PC-3 (cell line): ENCODE results near the gene KCNQ1. TPM values are rescaled to one million over a fixed set of nuclear protein-coding genes. Genes with fewer than 3 reads are reported as not detected.

Experiments
- ATAC-seq: fragments of 200-7000 bp; cut with Tn5 transposase; 2 replicates; pipeline ENCODE4 v1.9.1; 2020; ENCODE audit warnings: mild to moderate bottlenecking, moderate library complexity
- BruUV-seq: library from RNA; stranded (reverse); fragments of 400-500 nt; replicated peaks from 2 replicates; lab custom pipeline; 2021; lab: Mats Ljungman, UMichigan
- CTCF ChIA-PET: fragments of 300-600 bp; sonication (Branson Sonifier 250); formaldehyde crosslinking; loops from one replicate; lab custom pipeline; 2022; ENCODE audit warnings: antibody characterized with exemption; lab: Charles Lee
- POLR2A ChIA-PET: fragments of 300-600 bp; sonication (Branson Sonifier 250); formaldehyde crosslinking; loops from one replicate; lab custom pipeline; 2022; ENCODE audit warnings: antibody characterized with exemption; ENCODE audit not compliant: unreplicated experiment; lab: Charles Lee
- DNase-seq: peaks from one replicate; pipeline ENCODE4 v3.0.0-alpha.2; 2015
- H2AFZ ChIP-seq: fragments of 300-600 bp; sonication (generic); 2 replicates; pipeline ENCODE4 v1.6.0; 2016; ENCODE audit warnings: antibody characterized with exemption, low read length
- H3F3A ChIP-seq: fragments of 300-600 bp; sonication (generic); one replicate; pipeline ENCODE4 v1.6.0; 2017; ENCODE audit warnings: antibody characterized with exemption, low read length, control low read depth, mild to moderate bottlenecking; ENCODE audit not compliant: unreplicated experiment
- H3K27ac ChIP-seq: fragments of 300-600 bp; sonication (generic); 2 replicates; pipeline ENCODE4 v1.5.1; 2016; ENCODE audit warnings: mild to moderate bottlenecking, low read length
- H3K27me3 ChIP-seq: fragments of 300-600 bp; sonication (generic); 2 replicates; pipeline ENCODE4 v1.6.1; 2016; ENCODE audit warnings: low read length, mixed read lengths
- H3K36me3 ChIP-seq: fragments of 300-600 bp; sonication (generic); 2 replicates; pipeline ENCODE4 v1.6.1; 2016; ENCODE audit warnings: low read depth, mixed run types, low read length, mixed read lengths
- H3K4me1 ChIP-seq: fragments of 300-600 bp; sonication (generic); 2 replicates; pipeline ENCODE4 v1.5.1; 2016; ENCODE audit warnings: low read length; ENCODE audit not compliant: insufficient read depth
- H3K4me2 ChIP-seq: fragments of 300-600 bp; sonication (generic); 2 replicates; pipeline ENCODE4 v1.6.0; 2016; ENCODE audit warnings: low read length
- H3K4me3 ChIP-seq: fragments of 300-600 bp; sonication (generic); 2 replicates; pipeline ENCODE4 v1.5.1; 2016; ENCODE audit warnings: mild to moderate bottlenecking, low read length, mixed read lengths
- H3K79me2 ChIP-seq: fragments of 300-600 bp; sonication (generic); 2 replicates; pipeline ENCODE4 v1.6.1; 2017; ENCODE audit warnings: low read length, mixed read lengths
- H3K9ac ChIP-seq: fragments of 300-600 bp; sonication (generic); 2 replicates; pipeline ENCODE4 v1.6.0; 2016; ENCODE audit warnings: mild to moderate bottlenecking, low read length
- H3K9me2 ChIP-seq: fragments of 300-600 bp; sonication (generic); replicated peaks from 2 replicates; pipeline ENCODE4 v1.6.1; 2016; ENCODE audit warnings: mixed run types, low read length, mixed read lengths
- H3K9me3 ChIP-seq: fragments of 300-600 bp; sonication (generic); 2 replicates; pipeline ENCODE4 v1.6.1; 2016; ENCODE audit warnings: low read length, mixed read lengths
- H4K20me1 ChIP-seq: fragments of 300-600 bp; sonication (generic); 2 replicates; pipeline ENCODE4 v1.6.1; 2016; ENCODE audit warnings: low read length, mixed read lengths
- CTCF ChIP-seq: fragments of 300-600 bp; sonication (generic); conservative IDR thresholded peaks from 2 replicates; pipeline ENCODE4 v1.5.1; 2017; ENCODE audit warnings: antibody characterized with exemption, low read depth, mild to moderate bottlenecking, low read length
- EZH2 ChIP-seq: fragments of 300-600 bp; sonication (generic); IDR thresholded peaks from one replicate; pipeline ENCODE4 v1.6.1; 2017; ENCODE audit warnings: antibody characterized with exemption, mild to moderate bottlenecking, low read length; ENCODE audit not compliant: unreplicated experiment
- EZH2phosphoT487 ChIP-seq: fragments of 300-600 bp; sonication (generic); IDR thresholded peaks from 2 replicates; pipeline ENCODE4 v1.6.1; 2018; ENCODE audit warnings: mild to moderate bottlenecking, antibody characterized with exemption, low read length, borderline replicate concordance
- intact Hi-C: fragments of 100-400 bp; cut with micrococcal nuclease; formaldehyde crosslinking; loops from 2 replicates; pipeline ENCODE4 v1.9.0; 2023
- total RNA-seq: library from RNA; depleted of rRNA; stranded (reverse); fragments of >200 nt; gene quantifications from 2 replicates; pipeline ENCODE4 v1.2.3, GENCODE V29; 2014

Gene KCNQ1
- total RNA-seq, 1 experiment from 2014 or later, result 0.40 TPM

DNA sequence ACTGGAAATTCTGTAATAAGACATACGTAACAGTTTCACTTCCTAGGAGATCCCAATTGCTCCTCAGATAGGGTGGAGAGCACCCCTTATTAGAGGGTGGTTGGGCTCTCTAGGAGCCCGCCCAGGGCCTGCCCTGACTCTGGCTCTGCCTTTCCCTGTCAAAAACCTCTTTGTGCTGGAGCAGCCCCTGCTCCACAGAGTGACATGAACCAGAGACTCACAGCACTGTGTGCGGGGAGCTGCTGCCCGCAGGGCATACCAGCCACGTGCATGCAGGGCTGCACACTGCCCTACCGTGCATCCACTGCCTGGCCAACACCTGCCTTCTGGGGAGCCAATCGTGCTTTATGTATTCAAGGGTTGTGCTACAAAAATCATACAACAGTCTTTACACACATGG is 230.7 kb downstream of the KCNQ1 start:
- no peaks in the 10 kb centered on the region for H3K27me3 ChIP-seq
- no peak overlapping the region for H3K9ac ChIP-seq
- BruUV-seq, result no TSS peak
- H3K4me1 ChIP-seq, result no peaks in the 10 kb centered on the region
- TF ChIP-seq EZH2, result no peak
- TF ChIP-seq EZH2phosphoT487, result no peak
- TF ChIP-seq CTCF, result no peak
- H2AFZ ChIP-seq, result no peak overlapping the region
- no peaks in the 10 kb centered on the region for H3K9me3 ChIP-seq
- no peak overlapping the region for H3K4me3 ChIP-seq
- no peaks in the 10 kb centered on the region for H3K36me3 ChIP-seq
- peaks cover 24% of the 10 kb centered on the region for H3K79me2 ChIP-seq
- no peak overlapping the region for H3K4me2 ChIP-seq
- ChIA-PET POLR2A (no interaction called here), CTCF (no interaction called here)
- H3K9me2 ChIP-seq, result no peaks in the 10 kb centered on the region
- DNase-seq (no peak), ATAC-seq (no peak)
- intact Hi-C loops, result no loop called here
- H4K20me1 ChIP-seq, result 0 out of 2 replicates have a peak, but pooled peaks cover 6% of the 10 kb centered on the region
- H3F3A ChIP-seq, result no peaks in the 10 kb centered on the region
- no peak overlapping the region for H3K27ac ChIP-seq

DNA sequence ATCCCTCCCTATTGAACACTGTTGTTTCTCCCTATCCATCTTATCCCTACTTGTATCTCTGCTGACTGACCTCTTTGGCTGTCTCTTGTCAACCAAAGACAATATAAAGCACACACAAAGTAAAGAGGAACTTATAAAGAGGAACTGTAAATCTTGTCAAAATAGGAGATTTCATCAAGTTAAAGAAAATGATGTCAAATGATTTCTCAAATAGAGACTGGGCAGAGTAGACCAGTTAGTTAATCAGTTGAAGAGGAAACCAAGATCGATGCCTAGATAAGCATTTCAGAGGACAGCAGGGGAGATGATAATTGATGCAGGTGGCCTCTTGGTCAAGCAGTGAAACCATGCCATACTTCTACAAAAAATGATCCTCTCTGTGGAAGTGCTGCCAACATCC is 232.3 kb downstream of the KCNQ1 start:
- CTCF ChIA-PET, result no interaction called here

More for the DNA sequence above, 232.3 kb downstream of the KCNQ1 start:
- Histone ChIP-seq H3K36me3 (no peaks in the 10 kb centered on the region), H3K9me2 (no peaks in the 10 kb centered on the region), H3K79me2 (peaks cover 35% of the 10 kb centered on the region), H3K27me3 (no peaks in the 10 kb centered on the region), H2AFZ (no peak overlapping the region), H3K4me1 (no peaks in the 10 kb centered on the region), H3K27ac (no peak overlapping the region), H3K4me3 (no peak overlapping the region), H3K9ac (no peak overlapping the region), H3F3A (no peaks in the 10 kb centered on the region), H3K4me2 (no peak overlapping the region), H3K9me3 (no peaks in the 10 kb centered on the region), H4K20me1 (0 out of 2 replicates have a peak, but pooled peaks cover 10% of the 10 kb centered on the region)
- DNase-seq (no peak), ATAC-seq (no peak)
- TF ChIP-seq CTCF, result no peak
- no peak for TF ChIP-seq EZH2phosphoT487
- no peak for TF ChIP-seq EZH2
- BruUV-seq, result no TSS peak
- POLR2A ChIA-PET, result no interaction called here
- intact Hi-C loops, result no loop called here
